K562 (cell line): ENCODE data around the gene NKD1. TPM values are rescaled to one million over a fixed set of nuclear protein-coding genes. Genes with fewer than 3 reads are reported as not detected.
A peak's percentile ranks its signal among the peaks of the same experiment; 100 is the strongest.
"Not testable (repeated sequence)": the region's sequence is repeated elsewhere in the genome, so short reads cannot be mapped to it uniquely, and the experiment has no call there.

Source experiments
- ATAC-seq: fragments of 200-7000 bp; cut with Tn5 transposase; 3 replicates; pipeline ENCODE4 v1.9.1; 2020; ENCODE audit warnings: moderate library complexity
- BruUV-seq: library from RNA; stranded (reverse); fragments of 400-500 nt; replicated peaks from 2 replicates; lab custom pipeline; 2021; lab: Mats Ljungman, UMichigan
- CTCF ChIA-PET: fragments of 300-600 bp; formaldehyde crosslinking; extraction: SDS; loops from one replicate; lab custom pipeline; 2021; ENCODE audit warnings: low intra/inter-chr PET ratio; lab: Yijun Ruan, JAX
- POLR2A ChIA-PET: fragments of 300-600, 350-650 bp; sonication (Branson Sonifier 250); formaldehyde crosslinking; extraction: SDS; loops from one replicate; lab custom pipeline; 2021; ENCODE audit warnings: antibody characterized with exemption, inconsistent platforms; lab: Yijun Ruan, JAX
- DNase-seq, 4 experiments: peaks; one replicate each; pipeline versions ENCODE4 v3.0.0 to v3.0.0-alpha.2; 2011 to 2018; ENCODE audit warnings: low spot score in 3 of 4, mixed read lengths in 3 of 4; ENCODE audit errors: extremely low read depth in 1 of 4
- FAIRE-seq: peaks from 2 replicates; lab custom pipeline; 2011; peaks lifted over from hg19 to GRCh38; lab: Jason Lieb, UNC
- H2AFZ ChIP-seq: 2 replicates; pipeline ENCODE4 v1.6.0; 2011; ENCODE audit warnings: low read depth, low read length, control low read depth, inconsistent platforms
- H3K27ac ChIP-seq: fragments of 200-600 bp; 3 replicates; pipeline ENCODE4 v1.8.0; 2011; ENCODE audit warnings: low read depth, mild to moderate bottlenecking, control low read depth, inconsistent platforms, low read length, moderate library complexity, mixed read lengths; ENCODE audit errors: extremely low read depth
- H3K27me3 ChIP-seq, 2 experiments: fragments of 300-600 bp in 1 of 2; 2 replicates in 1 of 2; 3 replicates in 1 of 2; pipeline versions ENCODE4 v1.6.0 to v1.8.0; 2011; ENCODE audit warnings: inconsistent platforms in 2 of 2, low read length in 2 of 2, mild to moderate bottlenecking in 1 of 2, mixed read lengths in 1 of 2, moderate library complexity in 1 of 2; ENCODE audit not compliant: control insufficient read depth in 2 of 2, insufficient read depth in 2 of 2
- H3K36me3 ChIP-seq: fragments of 300-600 bp; 3 replicates; pipeline ENCODE4 v1.8.0; 2011; ENCODE audit warnings: mild to moderate bottlenecking, low read length, inconsistent platforms; ENCODE audit not compliant: control insufficient read depth, insufficient read depth
- H3K4me1 ChIP-seq, 2 experiments: fragments of 200-600 bp in 1 of 2; replicated peaks in 1 of 2; 2 replicates in 1 of 2; 3 replicates in 1 of 2; pipeline versions ENCODE4 v1.5.1 to v1.8.0; 2011; ENCODE audit warnings: inconsistent platforms in 2 of 2, low read length in 2 of 2, mild to moderate bottlenecking in 1 of 2, mixed read lengths in 1 of 2, moderate library complexity in 1 of 2; ENCODE audit not compliant: control insufficient read depth in 2 of 2, insufficient read depth in 2 of 2
- H3K4me2 ChIP-seq: 2 replicates; pipeline ENCODE4 v1.6.1; 2011; ENCODE audit warnings: low read length, control low read depth, inconsistent platforms, mixed read lengths; ENCODE audit not compliant: insufficient read depth
- H3K4me3 ChIP-seq: fragments of 200-600 bp; sonication (generic), shearing (Covaris generic); 2 replicates; pipeline ENCODE4 v1.5.1; 2016; ENCODE audit warnings: control low read depth, inconsistent platforms
- H3K79me2 ChIP-seq: fragments of 200-600 bp; 3 replicates; pipeline ENCODE4 v1.8.0; 2011; ENCODE audit warnings: low read length, inconsistent platforms; ENCODE audit not compliant: control insufficient read depth, insufficient read depth
- H3K9ac ChIP-seq, 2 experiments: 2 replicates each; pipeline versions ENCODE4 v1.6.0 to v1.6.1; 2011; ENCODE audit warnings: low read depth in 2 of 2, low read length in 2 of 2, control low read depth in 1 of 2, inconsistent platforms in 1 of 2, mild to moderate bottlenecking in 1 of 2, mixed read lengths in 1 of 2; ENCODE audit not compliant: insufficient read depth in 1 of 2
- H3K9me1 ChIP-seq: one replicate; pipeline ENCODE4 v1.6.0; 2011; ENCODE audit warnings: inconsistent platforms, mild to moderate bottlenecking, low read length, moderate library complexity; ENCODE audit not compliant: control insufficient read depth, insufficient read depth
- H3K9me3 ChIP-seq: replicated peaks from 2 replicates; pipeline ENCODE4 v1.5.1; 2011; ENCODE audit warnings: low read depth, low read length, inconsistent platforms; ENCODE audit not compliant: control insufficient read depth, insufficient read depth
- H4K20me1 ChIP-seq: replicated peaks from 2 replicates; pipeline ENCODE4 v1.6.1; 2011; ENCODE audit warnings: low read length, inconsistent platforms, mixed read lengths; ENCODE audit not compliant: control insufficient read depth, insufficient read depth
- BCOR ChIP-seq: fragments of 450-650 bp; IDR thresholded peaks from 2 replicates; pipeline ENCODE4 v1.6.1; 2016
- PRDM10 ChIP-seq: fragments of 450-650 bp; IDR thresholded peaks from 2 replicates; pipeline ENCODE4 v1.6.1; 2018; ENCODE audit not compliant: partially characterized antibody
- RBM25 ChIP-seq: fragments of 200-400 bp; formaldehyde crosslinking; IDR thresholded peaks from 2 replicates; pipeline ENCODE4 v1.6.1; 2018; ENCODE audit warnings: low read length, low read depth, moderate library complexity; ENCODE audit not compliant: severe bottlenecking
- ZNF232 ChIP-seq: sonication (generic); formaldehyde crosslinking; IDR thresholded peaks from 2 replicates; pipeline ENCODE4 v1.8.0; 2022; ENCODE audit warnings: mild to moderate bottlenecking, missing genetic modification reagents
- WGBS: fragments of 100-300 bp; shearing (Covaris generic); methylation state at CpG from one replicate; pipeline ENCODE4 v1.1.6; 2016; ENCODE audit warnings: low coverage, mixed read lengths; ENCODE audit not compliant: insufficient coverage; ENCODE audit errors: missing lambda C conversion rate; 5-methylcytosine and 5-hydroxymethylcytosine counted together
- in situ Hi-C: fragments of 300-500 bp; cut with MboI; formaldehyde crosslinking; loops from 4 replicates; pipeline ENCODE4 v1.15.0; 2018; ENCODE audit warnings: inconsistent platforms, mixed read lengths
- intact Hi-C: fragments of 100-400 bp; cut with micrococcal nuclease; formaldehyde crosslinking; loops from 2 replicates; pipeline ENCODE4 v1.14.2; 2022
- polyA plus RNA-seq, 8 experiments: library from polyadenylated mRNA; depleted of rRNA in 4 of 8; stranded (reverse) in 5 of 8; unstranded in 3 of 8; fragments of >200 nt; fragmentation: Nextera tagmentation in 2 of 8; fragmentation: Illumina TruSeq in 1 of 8; extraction: Ambion mirVana in 2 of 8; extraction: Trizol in 1 of 8; gene quantifications; 2 replicates each; pipeline versions ENCODE4 v1.2.1 to v1.2.3, GENCODE V29; 2011 to 2014; ENCODE audit warnings: inconsistent platforms in 1 of 8, missing spikeins in 1 of 8
- total RNA-seq, 7 experiments: library from RNA; depleted of rRNA in 6 of 7; stranded (reverse); fragments of >200 nt in 6 of 7; fragmentation: Illumina TruSeq in 2 of 7; extraction: Trizol in 2 of 7; gene quantifications; 2 replicates each; pipeline versions ENCODE4 v1.2.1 to v1.2.3, GENCODE V29; 2011 to 2021; ENCODE audit warnings: low replicate concordance in 1 of 7

NKD1 gene
- total and polyA plus RNA-seq, 9 of the 15 experiments (the other 6 are each of a cell fraction or from before 2014, with no cell fraction given) = under 0.01 to 0.24 (median 0.04) TPM; not detected in 2

GRCh38 chr16:50536258-50536645 lies 11.9 kb upstream of the NKD1 start:
- H3K27ac ChIP-seq, BruUV-seq, FAIRE-seq, H2AFZ ChIP-seq, DNase-seq, H3K79me2 ChIP-seq, H3K4me2 ChIP-seq, H3K36me3 ChIP-seq, H3K4me1 ChIP-seq, H3K4me3 ChIP-seq, H3K9ac ChIP-seq, ATAC-seq, H4K20me1 ChIP-seq, in situ Hi-C loops, CTCF ChIA-PET, H3K9me1 ChIP-seq, H3K9me3 ChIP-seq, intact Hi-C loops: not testable (repeated sequence)
- WGBS = 0% methylated on average over 6 of the region's 7 CpGs
- POLR2A ChIA-PET = interaction anchor here (0.5 kb wide), 2 partner anchors 10 to 619 kb away, joined by 3 read pairs; no protein-coding TSS in a partner anchor
- H3K27me3 ChIP-seq = peaks cover 6 to 16% of the 10 kb centered on the region in 2 experiments; a peak in 2 of 5 replicates

DNA sequence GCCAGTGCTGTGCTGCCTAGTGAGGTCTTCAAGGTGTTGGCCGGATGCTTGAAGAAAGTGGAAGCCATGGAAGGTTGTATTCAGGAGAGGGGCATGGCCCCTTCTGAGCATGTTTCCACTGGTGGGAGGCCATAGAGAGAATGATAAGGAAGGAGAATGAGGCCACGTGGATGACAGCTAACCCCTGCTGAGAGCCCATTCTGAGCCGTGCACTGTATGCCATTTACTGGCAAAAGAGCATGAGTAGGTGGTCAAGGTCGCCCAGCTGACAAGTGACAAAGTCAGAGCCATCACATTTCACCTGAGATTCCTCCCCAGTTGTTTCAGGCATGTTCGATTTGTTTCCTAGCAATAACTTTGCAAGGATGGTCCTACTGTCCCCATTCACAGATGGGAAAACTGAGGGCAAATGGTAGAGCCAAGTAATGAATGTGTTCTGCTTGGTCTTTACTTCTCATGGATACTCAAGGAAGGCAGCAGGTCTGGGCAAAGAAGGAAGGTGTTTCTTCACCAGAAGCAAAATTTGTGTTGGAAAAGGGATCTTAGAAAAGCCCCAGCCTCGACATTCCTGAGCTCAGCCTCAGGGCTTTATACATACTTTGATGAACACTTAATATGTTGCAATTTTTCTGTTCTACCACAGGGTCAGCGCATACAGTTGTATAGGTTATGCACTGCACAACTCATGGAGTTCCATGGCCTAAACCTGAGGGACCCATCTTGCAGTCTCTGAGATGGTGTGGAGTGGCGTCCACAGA lies 10.5 kb upstream of the NKD1 start:
- H3K9me3 ChIP-seq = no peaks in the 10 kb centered on the region
- no peak overlapping the region for H3K27ac ChIP-seq
- no peak overlapping the region for H2AFZ ChIP-seq
- ATAC-seq (no peak), DNase-seq (no peak), FAIRE-seq (no peak)
- in situ Hi-C loops = no loop called here
- BruUV-seq = no TSS peak
- no peak overlapping the region for H3K9ac ChIP-seq
- H3K36me3 ChIP-seq = no peaks in the 10 kb centered on the region
- intact Hi-C loops = no loop called here
- no peaks in the 10 kb centered on the region for H4K20me1 ChIP-seq
- 2% methylated on average over 8 of the region's 8 CpGs for WGBS
- peaks cover 6 to 16% of the 10 kb centered on the region in 2 experiments; a peak in 2 of 5 replicates for H3K27me3 ChIP-seq
- POLR2A ChIA-PET = interaction anchor here (0.6 kb wide), 1 partner anchor 31 kb away, joined by 5 read pairs; no protein-coding TSS in a partner anchor
- H3K4me1 ChIP-seq = no peaks in the 10 kb centered on the region
- CTCF ChIA-PET = no interaction called here
- no peak overlapping the region for H3K4me3 ChIP-seq
- no peak overlapping the region for H3K4me2 ChIP-seq
- no peaks in the 10 kb centered on the region for H3K79me2 ChIP-seq
- TF ChIP-seq PRDM10 (no peak), RBM25 (peak; percentile 70), BCOR (0 out of 2 replicates have a peak, but pooled peaks have one; percentile 23), ZNF232 (no peak)
- H3K9me1 ChIP-seq = no peaks in the 10 kb centered on the region
